Ascending aorta (tissue), 2 donors: ENCODE data around the gene SAMD7. TPM values are rescaled to one million over a fixed set of nuclear protein-coding genes. Genes with fewer than 3 reads are reported as not detected.

Experiments
- DNase-seq, 2 donors: peaks; one replicate each; pipeline ENCODE4 v3.0.0-alpha.2; 2019; ENCODE audit warnings: low spot score in 2 of 2
- H3K27ac ChIP-seq, 2 donors: fragments of 200-600 bp; sonication (generic); one replicate each; pipeline ENCODE4 v1.5.1; 2016 to 2017; ENCODE audit warnings: mild to moderate bottlenecking in 1 of 2
- H3K27me3 ChIP-seq: fragments of 200-600 bp; sonication (generic); one replicate; pipeline ENCODE4 v1.5.1; 2017
- H3K36me3 ChIP-seq, 2 donors: fragments of 200-600 bp; sonication (generic); one replicate each; pipeline ENCODE4 v1.5.1; 2016
- H3K4me1 ChIP-seq, 2 donors: fragments of 200-600 bp; sonication (generic); one replicate each; pipeline ENCODE4 v1.5.1; 2016 to 2017; ENCODE audit warnings: mild to moderate bottlenecking in 1 of 2
- H3K4me3 ChIP-seq, 2 donors: fragments of 200-600 bp; sonication (generic); one replicate each; pipeline ENCODE4 v1.5.1; 2016 to 2017; ENCODE audit warnings: mild to moderate bottlenecking in 1 of 2
- H3K9me3 ChIP-seq, 2 donors: fragments of 200-600 bp; sonication (generic); one replicate each; pipeline ENCODE4 v1.5.1; 2016
- intact Hi-C: fragments of 100-400 bp; cut with DNase I; formaldehyde crosslinking; loops from one replicate; pipeline ENCODE4 v1.15.1; 2023
- total RNA-seq: library from RNA; depleted of rRNA; stranded (reverse); fragments of >200 nt; gene quantifications from one replicate; pipeline ENCODE4 v1.1.0, GENCODE V29; 2016
- TF ChIP-seq, protein P1 (sequence below), 3 experiments: fragments of 200-600 bp in 2 of 3; fragments of 450-650 bp in 1 of 3; sonication (generic) in 2 of 3; IDR thresholded peaks; one replicate each; pipeline ENCODE4 v1.5.1; 2016 to 2019; ENCODE audit warnings: antibody characterized with exemption in 3 of 3, mild to moderate bottlenecking in 1 of 3, moderate library complexity in 1 of 3

The SAMD7 gene
- total RNA-seq, 1 donor from 2014 or later = not detected

GRCh38 chr3:169946336-169946735 is 35.0 kb downstream of the SAMD7 start:
- Histone ChIP-seq H3K4me1 (no peaks in the 10 kb centered on the region), H3K27me3 (no peaks in the 10 kb centered on the region), H3K9me3 (no peaks in the 10 kb centered on the region), H3K4me3 (no peak overlapping the region), H3K36me3 (no peaks in the 10 kb centered on the region), H3K27ac (no peak overlapping the region)
- TF ChIP-seq, protein P1, sequence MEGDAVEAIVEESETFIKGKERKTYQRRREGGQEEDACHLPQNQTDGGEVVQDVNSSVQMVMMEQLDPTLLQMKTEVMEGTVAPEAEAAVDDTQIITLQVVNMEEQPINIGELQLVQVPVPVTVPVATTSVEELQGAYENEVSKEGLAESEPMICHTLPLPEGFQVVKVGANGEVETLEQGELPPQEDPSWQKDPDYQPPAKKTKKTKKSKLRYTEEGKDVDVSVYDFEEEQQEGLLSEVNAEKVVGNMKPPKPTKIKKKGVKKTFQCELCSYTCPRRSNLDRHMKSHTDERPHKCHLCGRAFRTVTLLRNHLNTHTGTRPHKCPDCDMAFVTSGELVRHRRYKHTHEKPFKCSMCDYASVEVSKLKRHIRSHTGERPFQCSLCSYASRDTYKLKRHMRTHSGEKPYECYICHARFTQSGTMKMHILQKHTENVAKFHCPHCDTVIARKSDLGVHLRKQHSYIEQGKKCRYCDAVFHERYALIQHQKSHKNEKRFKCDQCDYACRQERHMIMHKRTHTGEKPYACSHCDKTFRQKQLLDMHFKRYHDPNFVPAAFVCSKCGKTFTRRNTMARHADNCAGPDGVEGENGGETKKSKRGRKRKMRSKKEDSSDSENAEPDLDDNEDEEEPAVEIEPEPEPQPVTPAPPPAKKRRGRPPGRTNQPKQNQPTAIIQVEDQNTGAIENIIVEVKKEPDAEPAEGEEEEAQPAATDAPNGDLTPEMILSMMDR (IDR thresholded peaks at IDR 0.05) = no peak
- intact Hi-C loops = no loop called here
- DNase-seq = no peak

GRCh38 chr3:169948559-169949448 is 37.4 kb downstream of the SAMD7 start:
- Histone ChIP-seq H3K27me3 (no peaks in the 10 kb centered on the region), H3K9me3 (no peaks in the 10 kb centered on the region), H3K36me3 (no peaks in the 10 kb centered on the region), H3K4me1 (no peaks in the 10 kb centered on the region), H3K4me3 (no peak overlapping the region), H3K27ac (no peak overlapping the region)
- intact Hi-C loops = no loop called here
- DNase-seq = no peak
- TF ChIP-seq, protein P1 (IDR thresholded peaks at IDR 0.05) = no peak

GRCh38 chr3:169952045-169952444 is 40.7 kb downstream of the SAMD7 start:
- Histone ChIP-seq H3K9me3 (no peaks in the 10 kb centered on the region), H3K36me3 (no peaks in the 10 kb centered on the region), H3K4me3 (no peak overlapping the region), H3K27me3 (no peaks in the 10 kb centered on the region), H3K27ac (no peak overlapping the region), H3K4me1 (no peaks in the 10 kb centered on the region)
- TF ChIP-seq, protein P1 (IDR thresholded peaks at IDR 0.05) = no peak
- DNase-seq = no peak
- intact Hi-C loops = no loop called here

DNA sequence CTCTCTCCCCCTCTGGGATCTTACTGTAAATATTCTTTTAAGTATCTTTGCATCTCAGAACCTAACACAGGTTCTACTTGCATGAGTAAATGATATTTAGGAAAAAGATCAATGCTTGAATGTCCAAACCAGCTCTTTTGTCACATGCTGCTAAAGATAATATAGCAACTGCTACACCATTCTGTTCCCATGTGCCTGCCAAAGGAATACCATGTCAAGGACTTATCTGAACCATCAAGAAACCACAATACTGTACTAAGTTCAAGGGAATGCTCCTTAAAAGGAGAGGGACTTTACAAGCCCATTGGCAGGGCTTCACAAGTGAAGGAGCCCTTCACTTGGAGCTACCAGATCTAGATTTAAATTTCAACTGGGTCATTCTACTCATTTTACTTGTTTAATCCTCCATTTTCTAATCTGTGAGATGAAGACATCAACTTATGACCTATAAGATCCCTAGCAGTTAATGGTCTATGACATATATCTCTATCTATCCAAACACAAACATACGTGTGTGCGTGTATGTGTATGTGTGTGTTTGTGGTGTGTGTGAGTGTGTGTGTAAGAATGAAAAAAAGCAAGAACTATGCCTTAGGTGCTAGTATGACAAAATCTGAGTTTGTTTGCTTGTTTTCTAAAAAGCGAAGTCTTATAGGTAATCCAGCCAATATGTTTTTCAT is 42.2 kb downstream of the SAMD7 start:
- Histone ChIP-seq H3K4me3 (no peak overlapping the region), H3K36me3 (no peaks in the 10 kb centered on the region), H3K9me3 (no peaks in the 10 kb centered on the region), H3K27ac (no peak overlapping the region), H3K4me1 (no peaks in the 10 kb centered on the region), H3K27me3 (no peaks in the 10 kb centered on the region)
- intact Hi-C loops = no loop called here
- TF ChIP-seq, protein P1 (IDR thresholded peaks at IDR 0.05) = no peak
- no peak for DNase-seq

DNA sequence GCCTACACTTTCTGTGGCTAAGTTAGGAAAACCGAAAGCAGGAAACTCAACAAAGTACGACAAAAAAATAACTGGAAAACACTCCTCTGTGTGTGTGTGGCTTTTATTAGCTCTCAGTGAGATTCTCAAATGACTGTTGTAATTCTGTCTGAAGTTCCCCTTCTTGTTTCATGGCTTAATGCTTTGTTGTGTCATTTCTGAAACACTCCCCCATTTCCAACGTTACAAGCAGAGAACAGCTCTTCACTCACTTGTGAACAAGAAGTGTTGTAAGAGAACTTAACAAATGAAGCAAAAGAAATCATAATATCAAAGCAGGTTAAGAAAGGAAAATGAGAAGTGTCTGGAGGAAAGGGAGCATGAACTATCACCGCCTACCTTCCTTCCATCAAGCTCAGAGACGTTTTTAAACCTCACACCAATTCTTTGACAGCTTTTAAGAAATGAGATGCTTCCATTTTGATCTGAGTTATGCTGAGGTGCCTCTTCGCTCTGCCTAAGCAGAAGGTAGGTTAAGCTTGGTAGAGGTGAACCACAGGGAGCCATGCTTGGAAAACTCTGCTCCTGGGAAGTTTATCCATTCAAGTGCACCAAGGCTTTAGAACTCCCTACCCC is 42.9 kb downstream of the SAMD7 start:
- no peak for DNase-seq
- intact Hi-C loops = no loop called here
- Histone ChIP-seq H3K9me3 (no peaks in the 10 kb centered on the region), H3K36me3 (no peaks in the 10 kb centered on the region), H3K4me1 (no peaks in the 10 kb centered on the region), H3K4me3 (no peak overlapping the region), H3K27me3 (no peaks in the 10 kb centered on the region), H3K27ac (no peak overlapping the region)
- TF ChIP-seq, protein P1 (IDR thresholded peaks at IDR 0.05) = no peak
